ENCODE measurements around the gene DIPK1C.

GRCh38 chr18:74455386-74455785, 1.7 kb downstream of the DIPK1C start:
- TF ChIP-seq RAD21 (IDR thresholded peaks at IDR 0.05; ENCODE audit: insufficient read depth, low read depth, low read length) (no peak), MXI1 (IDR thresholded peaks at IDR 0.05; ENCODE audit: low read depth, low read length) (no peak), MAX (IDR thresholded peaks at IDR 0.05; ENCODE audit: low read depth, low read length) (no peak), IKZF1 (conservative IDR thresholded peaks at IDR 0.05) (no peak), CTCF (IDR thresholded peaks at IDR 0.05 in 2 of 3, conservative IDR thresholded peaks at IDR 0.05 in 1 of 3; ENCODE audit: control insufficient read depth in 2 of 3, extremely low read depth in 1 of 3, insufficient read depth in 1 of 3, low read depth in 3 of 3, low read length in 3 of 3) (no peak), ZBTB33 (IDR thresholded peaks at IDR 0.05) (no peak), POLR2A (IDR thresholded peaks at IDR 0.05; ENCODE audit: low read depth, low read length) (no peak), EGR1 (IDR thresholded peaks at IDR 0.05; ENCODE audit: borderline replicate concordance in 1 of 2, low read depth in 2 of 2, low read length in 2 of 2) (no peak), POLR2AphosphoS2 (IDR thresholded peaks at IDR 0.05; ENCODE audit: low read depth, low read length) (no peak)
